C4-2B (cell line): ENCODE results near the gene TAOK2.
"Not testable (repeated sequence)": the region's sequence is repeated elsewhere in the genome, so short reads cannot be mapped to it uniquely, and the experiment has no call there.

Experiments used
- H3K27ac ChIP-seq: fragments of 450-650 bp; 2 replicates; pipeline ENCODE4 v1.5.1; 2017
- CTCF ChIP-seq: fragments of 450-650 bp; conservative IDR thresholded peaks from 2 replicates; pipeline ENCODE4 v1.5.1; 2017; ENCODE audit warnings: mild to moderate bottlenecking
- ZFX ChIP-seq: fragments of 450-650 bp; IDR thresholded peaks from 2 replicates; pipeline ENCODE4 v1.6.1; 2017

Gene TAOK2

GRCh38 chr16:30009990-30010843 lies 36.5 kb downstream of the TAOK2 start:
- TF ChIP-seq CTCF, result no peak
- TF ChIP-seq ZFX, result no peak
- peak overlapping the region; percentile 49 for H3K27ac ChIP-seq

- H3K27ac ChIP-seq, result peak within 1 kb of the TSS; percentile 49
- no peak for TF ChIP-seq ZFX
- TF ChIP-seq CTCF, result no peak
These were observed 37.4 kb downstream of the TAOK2 start, which contains the start of gene DOC2A for GRCh38 chr16:30010844-30011713. TSS of gene DOC2A (minus strand) at chr16:30011027. CDS start at chr16:30010222, 805 bp downstream.

GRCh38 chr16:30011714-30012504 lies 38.2 kb downstream of the TAOK2 start:
- peak overlapping the region; percentile 49 for H3K27ac ChIP-seq
- no peak for TF ChIP-seq ZFX
- TF ChIP-seq CTCF, result no peak

GRCh38 chr16:30012598-30012997 lies 38.9 kb downstream of the TAOK2 start:
- H3K27ac ChIP-seq, result not testable (repeated sequence)

GRCh38 chr16:30015450-30015849 lies 41.8 kb downstream of the TAOK2 start:
- not testable (repeated sequence) for H3K27ac ChIP-seq

- H3K27ac ChIP-seq, result no peak overlapping the region
These were observed 43.0 kb downstream of the TAOK2 start for GRCh38 chr16:30016555-30017276.

GRCh38 chr16:30017277-30017656 lies 43.6 kb downstream of the TAOK2 start:
- H3K27ac ChIP-seq, result no peak overlapping the region
- TF ChIP-seq CTCF (no peak), ZFX (no peak)

More at GRCh38 chr16:30016555-30017276, 43.0 kb downstream of the TAOK2 start:
- TF ChIP-seq ZFX (no peak), CTCF (no peak)

- H3K27ac ChIP-seq, result not testable (repeated sequence)
These were observed 44.3 kb downstream of the TAOK2 start for GRCh38 chr16:30017937-30018336.
